Osteoblast (primary cell): ENCODE data around the gene SP2. TPM values are rescaled to one million over a fixed set of nuclear protein-coding genes. Genes with fewer than 3 reads are reported as not detected.

ENCODE experiments used
- DNase-seq: peaks from one replicate; pipeline ENCODE4 v3.0.0; 2011; ENCODE audit warnings: low spot score, mixed read lengths; ENCODE audit not compliant: insufficient read length; ENCODE audit errors: missing footprints
- H2AFZ ChIP-seq: 2 replicates; pipeline ENCODE4 v1.6.0; 2011; ENCODE audit warnings: mild to moderate bottlenecking, low read length
- H3K27ac ChIP-seq: 2 replicates; pipeline ENCODE4 v1.5.1; 2011; ENCODE audit warnings: mild to moderate bottlenecking, low read depth, low read length, moderate library complexity
- H3K27me3 ChIP-seq: 2 replicates; pipeline ENCODE4 v1.6.0; 2012; ENCODE audit warnings: mild to moderate bottlenecking, control low read depth, inconsistent platforms, low read length, moderate library complexity; ENCODE audit not compliant: insufficient read depth
- H3K36me3 ChIP-seq: 2 replicates; pipeline ENCODE4 v1.5.1; 2011; ENCODE audit warnings: mild to moderate bottlenecking, low read length, control low read depth, moderate library complexity; ENCODE audit not compliant: insufficient read depth
- H3K4me1 ChIP-seq: 2 replicates; pipeline ENCODE4 v1.5.1; 2011; ENCODE audit warnings: mild to moderate bottlenecking, low read length, control low read depth, moderate library complexity; ENCODE audit not compliant: insufficient read depth
- H3K4me2 ChIP-seq: 2 replicates; pipeline ENCODE4 v1.6.0; 2011; ENCODE audit warnings: mild to moderate bottlenecking, low read length; ENCODE audit not compliant: insufficient read depth
- H3K4me3 ChIP-seq: fragments of 200-600 bp; sonication (generic); 3 replicates; pipeline ENCODE4 v1.5.1; 2012; ENCODE audit warnings: mild to moderate bottlenecking, low read length, inconsistent platforms; ENCODE audit not compliant: insufficient read depth
- H3K79me2 ChIP-seq: 2 replicates; pipeline ENCODE4 v1.6.0; 2012; ENCODE audit warnings: mild to moderate bottlenecking, low read length, control low read depth, inconsistent platforms; ENCODE audit not compliant: insufficient read depth
- H3K9me3 ChIP-seq: 2 replicates; pipeline ENCODE4 v1.5.1; 2011; ENCODE audit warnings: low read depth, low read length, control low read depth
- H4K20me1 ChIP-seq: 2 replicates; pipeline ENCODE4 v1.6.0; 2012; ENCODE audit warnings: mild to moderate bottlenecking, low read length, control low read depth; ENCODE audit not compliant: insufficient read depth
- CTCF ChIP-seq: IDR thresholded peaks from 2 replicates; pipeline ENCODE4 v1.5.1; 2011; ENCODE audit warnings: mild to moderate bottlenecking, low read depth, low read length, moderate library complexity; ENCODE audit errors: extremely low read depth
- total RNA-seq: library from RNA; depleted of rRNA; stranded (reverse); fragments of >200 nt; gene quantifications from 2 replicates; pipeline ENCODE4 v1.2.3, GENCODE V29; 2012

SP2 gene
- total RNA-seq, 1 donor = 2.5 TPM

GRCh38 chr17:47959825-47960655 lies 64.0 kb downstream of the SP2 start:
- Histone ChIP-seq H3K9me3 (no peaks in the 10 kb centered on the region), H2AFZ (no peak overlapping the region), H4K20me1 (no peaks in the 10 kb centered on the region), H3K4me3 (no peak overlapping the region), H3K27ac (no peak overlapping the region), H3K79me2 (no peaks in the 10 kb centered on the region), H3K4me1 (no peaks in the 10 kb centered on the region), H3K36me3 (no peaks in the 10 kb centered on the region), H3K4me2 (no peak overlapping the region), H3K27me3 (peaks cover 3% of the 10 kb centered on the region)
- peak; percentile 48 for DNase-seq
- no peak for TF ChIP-seq CTCF

- H3K36me3 ChIP-seq = no peaks in the 10 kb centered on the region
- TF ChIP-seq CTCF = no peak
- no peaks in the 10 kb centered on the region for H4K20me1 ChIP-seq
- no peak overlapping the region for H3K27ac ChIP-seq
- peak; percentile 50 for DNase-seq
- H3K27me3 ChIP-seq = peaks cover 3% of the 10 kb centered on the region
- H3K4me3 ChIP-seq = no peak overlapping the region
- H2AFZ ChIP-seq = no peak overlapping the region
- H3K79me2 ChIP-seq = no peaks in the 10 kb centered on the region
- H3K4me2 ChIP-seq = no peak overlapping the region
- no peaks in the 10 kb centered on the region for H3K4me1 ChIP-seq
- no peaks in the 10 kb centered on the region for H3K9me3 ChIP-seq
Observed at GRCh38 chr17:47961406-47961805, 65.4 kb downstream of the SP2 start.

- no peaks in the 10 kb centered on the region for H3K36me3 ChIP-seq
- DNase-seq = peak; percentile 43
- no peak overlapping the region for H2AFZ ChIP-seq
- H3K27ac ChIP-seq = no peak overlapping the region
- H3K27me3 ChIP-seq = peaks cover 3% of the 10 kb centered on the region
- H3K79me2 ChIP-seq = no peaks in the 10 kb centered on the region
- H3K4me3 ChIP-seq = no peak overlapping the region
- no peaks in the 10 kb centered on the region for H4K20me1 ChIP-seq
- TF ChIP-seq CTCF = no peak
- peaks cover 9% of the 10 kb centered on the region for H3K4me1 ChIP-seq
- no peak overlapping the region for H3K4me2 ChIP-seq
- H3K9me3 ChIP-seq = no peaks in the 10 kb centered on the region
Observed at GRCh38 chr17:47962901-47963300, 66.9 kb downstream of the SP2 start.

GRCh38 chr17:47964856-47965255 lies 68.8 kb downstream of the SP2 start:
- TF ChIP-seq CTCF = no peak
- Histone ChIP-seq H3K27ac (no peak overlapping the region), H4K20me1 (no peaks in the 10 kb centered on the region), H3K27me3 (peaks cover 3% of the 10 kb centered on the region), H3K4me1 (peaks cover 14% of the 10 kb centered on the region), H2AFZ (no peak overlapping the region), H3K79me2 (no peaks in the 10 kb centered on the region), H3K36me3 (no peaks in the 10 kb centered on the region), H3K9me3 (no peaks in the 10 kb centered on the region), H3K4me3 (no peak overlapping the region), H3K4me2 (no peak overlapping the region)
- no peak for DNase-seq
